Stimulated activated memory B cell treated with anti-CD40 and anti-IgM and Interleukin-4, amounts not matched to agents 10 μg/mL and 1 μg/mL and 100 μg/mL, for 72 hours (primary cell): ENCODE measurements around the gene PARG.
"Not testable (repeated sequence)": the region's sequence is repeated elsewhere in the genome, so short reads cannot be mapped to it uniquely, and the experiment has no call there.

Experiments used
- ATAC-seq: fragments of 150-1000 bp; cut with Tn5 transposase; 2 replicates; pipeline ENCODE4 v1.10.0; 2021
- H3K27ac Mint-ChIP-seq: one replicate; pipeline ENCODE4 v1.8.0; 2022; ENCODE audit warnings: mild to moderate bottlenecking, mixed read lengths
- H3K27me3 Mint-ChIP-seq: one replicate; pipeline ENCODE4 v1.8.0; 2022; ENCODE audit warnings: mixed read lengths
- H3K36me3 Mint-ChIP-seq: one replicate; pipeline ENCODE4 v1.8.0; 2022; ENCODE audit warnings: mixed read lengths
- H3K4me1 Mint-ChIP-seq: one replicate; pipeline ENCODE4 v1.8.0; 2022; ENCODE audit warnings: mixed read lengths
- H3K4me3 Mint-ChIP-seq: one replicate; pipeline ENCODE4 v1.8.0; 2022; ENCODE audit warnings: mild to moderate bottlenecking, moderate library complexity, mixed read lengths
- H3K9me3 Mint-ChIP-seq: one replicate; pipeline ENCODE4 v1.8.0; 2022; ENCODE audit warnings: mixed read lengths

PARG gene

DNA sequence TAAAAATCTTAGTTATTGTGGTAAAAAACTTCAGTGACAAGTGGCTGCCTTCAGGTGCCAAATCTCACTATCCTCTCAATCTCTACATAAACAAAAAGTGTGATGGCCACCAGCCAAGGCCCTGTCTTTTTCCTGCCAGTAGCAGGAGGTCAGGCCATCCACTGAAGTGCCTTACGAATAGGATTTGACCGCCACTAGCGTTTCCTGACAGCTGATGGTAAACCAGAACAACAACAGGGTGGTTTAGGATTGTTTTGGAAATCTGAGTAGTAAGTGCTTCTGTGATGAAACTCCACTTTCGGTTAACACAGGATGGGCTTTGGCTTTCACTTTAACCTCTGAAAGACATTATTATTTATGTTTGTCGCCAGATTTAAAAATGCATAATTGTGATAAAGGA is 124.0 kb downstream of the PARG start:
- Mint-ChIP-seq H3K27me3 (no peaks in the 10 kb centered on the region), H3K27ac (no peak overlapping the region), H3K4me1 (no peaks in the 10 kb centered on the region), H3K36me3 (peaks cover 84% of the 10 kb centered on the region), H3K9me3 (no peaks in the 10 kb centered on the region), H3K4me3 (no peak overlapping the region)
- ATAC-seq = no peak

DNA sequence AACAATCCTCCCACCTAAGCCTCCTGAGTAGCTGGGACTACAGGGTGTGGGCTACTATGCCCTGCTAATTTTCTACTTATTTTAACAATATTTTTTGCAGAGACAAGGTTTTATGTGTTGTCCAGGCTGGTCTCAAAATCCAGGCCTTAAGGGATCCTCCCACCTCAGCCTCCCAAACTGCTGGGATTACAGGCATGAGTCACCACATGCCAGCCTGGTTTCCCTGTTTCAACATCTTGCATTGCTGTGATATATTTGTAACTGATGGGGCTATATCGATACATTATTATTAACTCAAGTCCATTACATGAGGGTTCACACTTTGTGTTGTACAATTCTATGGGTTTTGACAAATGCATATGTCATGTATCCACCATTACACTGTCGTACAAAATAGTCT is 137.8 kb downstream of the PARG start:
- H3K9me3 Mint-ChIP-seq = peaks cover 3% of the 10 kb centered on the region
- peaks cover 6% of the 10 kb centered on the region for H3K27me3 Mint-ChIP-seq
- no peak overlapping the region for H3K4me3 Mint-ChIP-seq
- H3K36me3 Mint-ChIP-seq = no peaks in the 10 kb centered on the region
- no peak overlapping the region for H3K27ac Mint-ChIP-seq
- no peak for ATAC-seq
- H3K4me1 Mint-ChIP-seq = no peaks in the 10 kb centered on the region

DNA sequence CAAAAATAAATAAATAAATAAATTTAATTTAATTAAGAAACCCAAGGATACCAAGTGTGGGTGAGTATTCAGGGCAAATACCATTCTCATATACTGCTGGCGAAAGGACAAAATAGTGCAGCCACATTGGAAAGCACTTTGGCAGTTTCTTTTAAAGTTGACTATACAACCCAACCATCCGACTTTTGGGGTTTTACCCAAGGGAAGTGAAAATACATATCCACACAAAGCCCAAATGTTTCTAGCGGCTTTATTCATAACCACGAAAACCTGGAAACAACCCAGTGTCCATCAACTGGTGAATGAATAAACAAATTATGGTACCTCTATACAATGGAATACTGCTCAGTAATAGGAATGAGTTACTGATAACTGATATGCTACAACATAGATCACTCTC is 143.6 kb downstream of the PARG start:
- Mint-ChIP-seq H3K27ac (no peak overlapping the region), H3K4me3 (no peak overlapping the region), H3K9me3 (no peaks in the 10 kb centered on the region), H3K27me3 (peaks cover 17% of the 10 kb centered on the region), H3K36me3 (no peaks in the 10 kb centered on the region), H3K4me1 (no peaks in the 10 kb centered on the region)
- ATAC-seq = no peak

DNA sequence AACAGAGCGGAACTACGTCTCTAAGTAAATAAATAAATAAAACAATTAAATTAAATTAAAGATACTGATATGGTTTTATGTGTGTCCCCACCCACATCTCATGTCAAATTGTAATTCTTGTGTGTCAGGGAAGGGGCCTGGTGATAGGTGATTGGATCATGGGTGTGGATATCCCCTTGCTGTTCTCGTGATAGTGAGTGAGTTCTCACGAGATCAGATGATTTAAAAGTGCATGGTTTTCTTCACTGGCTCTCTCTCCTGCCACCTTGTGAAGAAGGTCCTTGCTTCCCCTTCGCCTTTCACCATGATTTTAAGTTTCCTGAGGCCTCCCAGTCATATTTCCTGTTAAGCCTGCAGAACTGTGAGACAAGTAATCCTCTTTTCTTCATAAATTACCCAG is 150.7 kb downstream of the PARG start:
- H3K27me3 Mint-ChIP-seq = peaks cover 10% of the 10 kb centered on the region
- H3K36me3 Mint-ChIP-seq = no peaks in the 10 kb centered on the region
- no peaks in the 10 kb centered on the region for H3K9me3 Mint-ChIP-seq
- H3K4me1 Mint-ChIP-seq = no peaks in the 10 kb centered on the region
- no peak overlapping the region for H3K4me3 Mint-ChIP-seq
- no peak overlapping the region for H3K27ac Mint-ChIP-seq
- no peak for ATAC-seq

DNA sequence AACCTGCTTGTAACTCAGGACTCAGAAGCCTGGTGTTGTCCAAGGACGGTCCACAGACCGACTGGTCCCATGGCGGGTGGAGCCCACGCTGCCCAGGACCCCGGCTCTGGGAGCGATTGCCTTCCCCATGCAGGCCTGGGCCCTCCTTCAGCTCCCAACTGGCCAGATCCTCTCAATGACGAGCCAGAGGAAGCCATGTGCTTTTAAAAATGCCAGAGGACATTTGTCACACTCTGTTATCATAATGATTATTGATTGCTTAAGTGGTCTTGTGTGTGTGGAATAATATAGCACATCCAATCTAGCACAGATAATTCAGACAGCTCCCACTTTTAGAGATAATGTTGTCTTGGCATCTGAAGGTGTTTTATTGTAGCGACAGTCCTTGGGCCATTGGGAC is 157.1 kb downstream of the PARG start:
- ATAC-seq = no peak
- no peaks in the 10 kb centered on the region for H3K9me3 Mint-ChIP-seq
- no peak overlapping the region for H3K27ac Mint-ChIP-seq
- no peak overlapping the region for H3K4me3 Mint-ChIP-seq
- no peaks in the 10 kb centered on the region for H3K36me3 Mint-ChIP-seq
- H3K4me1 Mint-ChIP-seq = no peaks in the 10 kb centered on the region
- peaks cover 8% of the 10 kb centered on the region for H3K27me3 Mint-ChIP-seq

DNA sequence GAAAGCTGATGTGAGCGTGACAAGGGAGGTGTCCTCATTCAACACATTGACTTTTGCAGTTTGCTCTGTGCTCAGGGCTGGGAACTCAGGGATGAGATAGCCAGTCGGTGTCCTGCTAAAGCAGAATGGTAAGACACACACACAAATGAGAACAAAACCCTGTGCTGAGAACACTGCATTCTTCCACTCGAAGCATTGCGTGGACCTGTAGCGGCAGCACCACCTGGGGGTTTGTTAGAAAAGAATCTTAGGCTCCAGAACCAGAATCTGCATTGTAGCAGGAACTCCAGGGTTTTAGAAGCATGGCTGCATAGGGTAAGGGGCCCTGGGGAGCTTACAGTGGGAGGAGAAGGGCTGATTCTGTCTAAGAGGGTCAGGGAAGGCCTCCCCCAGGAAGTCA is 158.2 kb downstream of the PARG start:
- peaks cover 12% of the 10 kb centered on the region for H3K27me3 Mint-ChIP-seq
- no peak overlapping the region for H3K27ac Mint-ChIP-seq
- no peaks in the 10 kb centered on the region for H3K9me3 Mint-ChIP-seq
- no peak overlapping the region for H3K4me3 Mint-ChIP-seq
- no peaks in the 10 kb centered on the region for H3K4me1 Mint-ChIP-seq
- no peaks in the 10 kb centered on the region for H3K36me3 Mint-ChIP-seq
- no peak for ATAC-seq

DNA sequence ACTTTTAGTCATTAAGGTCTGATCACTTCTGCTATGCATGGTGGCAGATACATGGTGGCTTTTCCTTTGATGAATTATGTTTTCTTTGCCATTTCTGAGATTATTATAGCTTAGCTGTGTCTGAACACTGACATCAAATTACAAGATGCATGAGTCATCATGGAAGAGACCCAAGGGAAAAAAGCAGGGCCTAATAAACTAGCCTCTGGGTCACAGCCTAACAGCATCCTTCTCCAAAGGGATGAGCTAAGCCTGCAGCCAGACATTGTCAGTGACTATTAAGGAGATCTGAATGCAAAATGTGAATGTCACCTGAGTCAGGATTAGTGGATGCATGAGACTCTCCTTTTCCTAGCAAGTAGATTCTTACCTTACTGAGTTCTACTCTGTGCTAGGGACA is 160.6 kb downstream of the PARG start:
- no peaks in the 10 kb centered on the region for H3K4me1 Mint-ChIP-seq
- H3K36me3 Mint-ChIP-seq = no peaks in the 10 kb centered on the region
- H3K27me3 Mint-ChIP-seq = peaks cover 12% of the 10 kb centered on the region
- H3K9me3 Mint-ChIP-seq = no peaks in the 10 kb centered on the region
- H3K4me3 Mint-ChIP-seq = no peak overlapping the region
- H3K27ac Mint-ChIP-seq = no peak overlapping the region
- ATAC-seq = no peak

DNA sequence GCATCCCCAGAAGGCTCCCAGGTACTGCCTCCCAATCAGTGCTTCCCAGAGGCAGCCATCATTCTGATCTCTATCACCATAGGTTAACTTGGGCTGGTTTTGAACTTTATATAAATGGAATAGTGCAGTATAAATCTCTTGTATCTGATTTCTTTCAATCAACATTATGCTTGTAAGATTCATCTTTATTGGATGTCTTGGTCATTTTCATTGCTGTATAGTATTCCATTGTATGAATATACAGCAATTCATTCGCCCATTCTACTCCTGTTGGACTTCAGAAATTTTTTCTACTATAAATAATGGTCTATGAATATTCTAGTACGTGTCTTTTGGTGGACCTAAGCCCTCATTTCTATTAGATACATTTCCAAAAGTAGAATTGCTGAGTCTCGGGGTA is 163.6 kb downstream of the PARG start:
- Mint-ChIP-seq H3K4me3 (no peak overlapping the region), H3K9me3 (no peaks in the 10 kb centered on the region), H3K4me1 (no peaks in the 10 kb centered on the region), H3K27me3 (peaks cover 12% of the 10 kb centered on the region), H3K36me3 (no peaks in the 10 kb centered on the region), H3K27ac (no peak overlapping the region)
- no peak for ATAC-seq

DNA sequence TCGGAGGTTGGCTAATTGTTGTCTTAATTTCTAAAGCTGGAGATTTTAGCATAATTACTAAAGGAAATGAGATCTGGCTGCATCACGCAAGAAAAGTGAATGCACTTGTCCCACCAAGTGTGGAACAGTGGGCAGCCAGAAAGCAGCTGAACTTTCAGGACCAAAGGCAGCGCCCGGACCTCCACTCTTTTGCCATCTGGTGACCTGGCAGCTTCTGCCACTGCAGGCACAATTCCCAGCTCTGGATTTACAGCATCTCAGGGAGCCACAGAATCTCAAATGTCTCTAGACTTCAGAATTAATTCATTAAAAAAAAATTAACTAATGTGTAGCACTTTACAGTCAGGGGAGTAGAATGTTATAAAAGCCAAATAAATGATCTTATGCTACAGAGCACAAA is 165.0 kb downstream of the PARG start:
- Mint-ChIP-seq H3K4me3 (no peak overlapping the region), H3K4me1 (no peaks in the 10 kb centered on the region), H3K27me3 (peaks cover 26% of the 10 kb centered on the region), H3K27ac (no peak overlapping the region), H3K9me3 (no peaks in the 10 kb centered on the region), H3K36me3 (no peaks in the 10 kb centered on the region)
- no peak for ATAC-seq

DNA sequence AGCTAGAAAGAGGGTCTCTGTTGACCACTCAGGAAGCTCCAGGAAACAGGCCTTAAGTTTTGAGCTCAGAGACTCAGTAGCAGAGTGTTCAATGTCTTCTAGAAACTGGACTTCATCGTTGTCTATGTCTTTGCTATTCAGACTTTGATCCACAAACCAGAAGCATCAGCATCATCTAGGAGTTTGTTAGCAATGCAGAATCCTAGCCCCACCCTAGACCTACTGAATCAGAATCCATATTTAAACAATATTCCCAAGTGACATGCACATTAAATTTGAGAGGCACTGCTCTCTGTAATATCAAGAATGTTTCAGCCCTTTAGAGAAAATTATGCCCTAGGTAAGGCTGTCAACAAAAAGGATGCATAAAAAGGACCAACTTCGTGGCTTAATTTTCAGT is 166.8 kb downstream of the PARG start:
- no peaks in the 10 kb centered on the region for H3K36me3 Mint-ChIP-seq
- peaks cover 36% of the 10 kb centered on the region for H3K27me3 Mint-ChIP-seq
- no peaks in the 10 kb centered on the region for H3K4me1 Mint-ChIP-seq

DNA sequence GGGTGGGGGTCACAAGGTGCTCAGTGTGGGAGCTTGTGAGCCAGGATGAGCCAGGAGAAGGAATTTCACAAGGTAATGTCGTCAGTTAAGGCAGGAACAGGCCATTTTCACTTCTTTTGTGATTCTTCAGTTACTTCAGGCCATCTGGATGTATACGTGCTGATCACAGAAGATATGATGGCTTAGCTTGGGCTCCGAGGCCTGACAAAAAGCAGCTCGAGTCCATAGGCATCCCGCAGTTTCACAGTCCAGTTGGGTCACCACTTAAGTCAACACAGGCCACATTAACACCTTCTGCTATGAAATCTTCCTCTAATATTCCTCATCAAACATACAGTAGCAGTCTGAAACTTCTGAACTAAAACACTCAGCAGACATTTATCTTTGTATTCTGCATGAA is 168.9 kb downstream of the PARG start:
- peaks cover 45% of the 10 kb centered on the region for H3K27me3 Mint-ChIP-seq
- not testable (repeated sequence) for H3K4me1 Mint-ChIP-seq, ATAC-seq, H3K9me3 Mint-ChIP-seq, H3K4me3 Mint-ChIP-seq, H3K27ac Mint-ChIP-seq, H3K36me3 Mint-ChIP-seq

More for the DNA sequence above, 166.8 kb downstream of the PARG start:
- no peak for ATAC-seq
- Mint-ChIP-seq H3K9me3 (no peaks in the 10 kb centered on the region), H3K27ac (no peak overlapping the region), H3K4me3 (no peak overlapping the region)

DNA sequence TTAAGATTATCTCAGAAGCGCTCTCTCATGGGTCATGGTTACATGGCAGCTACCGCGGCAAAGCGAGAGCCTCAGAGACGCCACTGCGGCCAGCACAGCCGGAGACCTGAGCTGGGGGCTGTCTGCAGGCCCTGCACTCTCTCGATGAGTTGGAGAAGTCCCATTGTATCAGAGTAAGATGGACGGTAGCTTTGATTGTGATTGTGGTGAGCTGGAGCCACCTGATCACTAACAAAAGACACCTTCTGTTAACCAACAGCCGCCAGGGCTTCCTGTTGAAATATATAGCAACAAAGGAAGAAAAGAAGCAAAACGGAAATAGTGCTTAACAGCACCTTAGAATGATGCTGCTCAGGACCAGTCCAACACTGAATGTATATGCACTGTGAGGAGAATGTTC is 170.8 kb downstream of the PARG start:
- H3K4me3 Mint-ChIP-seq, H3K36me3 Mint-ChIP-seq, H3K27ac Mint-ChIP-seq, ATAC-seq, H3K4me1 Mint-ChIP-seq, H3K9me3 Mint-ChIP-seq: not testable (repeated sequence)
- peaks cover 64% of the 10 kb centered on the region for H3K27me3 Mint-ChIP-seq

DNA sequence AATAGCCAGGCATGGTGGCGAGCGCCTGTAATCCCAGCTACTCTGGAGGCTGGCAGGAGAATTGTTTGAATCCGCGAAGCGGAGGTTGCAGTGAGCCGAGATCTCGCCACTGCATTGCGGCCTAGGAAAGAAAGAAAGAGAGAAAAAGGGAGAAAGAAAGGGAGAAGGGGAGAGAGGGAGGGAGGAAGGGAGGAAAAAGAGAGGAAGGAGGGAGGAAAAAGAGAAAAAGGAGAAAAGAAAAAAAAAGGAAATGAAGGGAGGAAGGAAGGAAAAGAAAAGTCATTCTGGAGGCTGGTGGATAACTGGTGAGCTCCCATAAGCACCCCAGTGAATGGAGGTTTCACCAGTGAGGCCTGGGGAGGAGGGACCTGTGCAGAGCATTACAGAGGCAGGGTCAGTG is 172.1 kb downstream of the PARG start:
- no peak overlapping the region for H3K4me3 Mint-ChIP-seq
- no peak overlapping the region for H3K27ac Mint-ChIP-seq
- no peaks in the 10 kb centered on the region for H3K4me1 Mint-ChIP-seq
- H3K9me3 Mint-ChIP-seq = peaks cover 9% of the 10 kb centered on the region
- H3K36me3 Mint-ChIP-seq = no peaks in the 10 kb centered on the region
- no peak for ATAC-seq
- peaks cover 66% of the 10 kb centered on the region for H3K27me3 Mint-ChIP-seq

DNA sequence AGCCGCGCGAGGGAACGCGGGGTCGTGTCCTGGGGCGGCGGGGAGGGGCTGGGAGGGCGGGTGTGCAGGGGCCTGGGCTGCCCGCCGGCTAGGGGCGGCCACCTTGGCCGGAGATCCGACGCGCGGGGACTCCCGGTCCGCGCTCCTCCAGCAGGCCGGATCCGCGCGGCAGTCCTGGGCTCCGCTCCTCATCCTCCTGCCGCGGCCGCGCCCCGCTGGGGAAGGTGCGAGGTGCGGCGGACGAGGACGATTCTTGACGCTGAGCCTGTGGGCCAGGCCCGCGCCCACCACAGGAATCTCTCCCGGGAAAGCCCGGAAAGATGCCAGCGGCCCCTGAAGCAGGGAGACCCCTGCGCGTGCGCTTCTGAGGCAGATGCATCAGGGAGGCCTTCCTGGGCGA is 173.1 kb downstream of the PARG start:
- H3K4me1 Mint-ChIP-seq = no peaks in the 10 kb centered on the region
- no peak overlapping the region for H3K4me3 Mint-ChIP-seq
- H3K36me3 Mint-ChIP-seq = no peaks in the 10 kb centered on the region
- ATAC-seq = no peak
- H3K27me3 Mint-ChIP-seq = peaks cover 70% of the 10 kb centered on the region
- H3K9me3 Mint-ChIP-seq = peaks cover 9% of the 10 kb centered on the region
- no peak overlapping the region for H3K27ac Mint-ChIP-seq

DNA sequence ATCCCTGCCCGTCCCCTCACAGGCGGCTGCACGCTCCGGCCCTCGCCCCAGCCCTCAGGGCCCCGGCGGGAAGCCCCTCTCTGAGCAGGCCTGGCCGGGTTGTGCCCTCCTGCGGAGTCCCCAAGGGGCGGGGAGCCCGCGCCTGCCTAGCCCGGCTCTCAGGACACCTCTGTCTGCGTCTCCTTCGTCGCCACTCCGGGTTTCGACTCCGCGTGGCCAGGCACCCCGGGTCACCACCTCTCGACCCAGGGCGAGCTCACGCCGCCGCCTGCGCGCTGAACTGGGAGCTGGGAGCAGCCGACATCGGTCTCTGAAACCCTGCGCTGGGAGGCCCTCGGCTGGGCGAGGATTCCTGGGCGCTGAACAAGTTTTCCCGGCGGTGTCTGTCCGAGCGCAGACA is 173.5 kb downstream of the PARG start:
- no peak for ATAC-seq
- peaks cover 9% of the 10 kb centered on the region for H3K9me3 Mint-ChIP-seq

More for the DNA sequence above, 173.5 kb downstream of the PARG start:
- Mint-ChIP-seq H3K27me3 (peaks cover 74% of the 10 kb centered on the region), H3K4me1 (no peaks in the 10 kb centered on the region), H3K27ac (no peak overlapping the region), H3K36me3 (no peaks in the 10 kb centered on the region), H3K4me3 (no peak overlapping the region)
